Dedifferentiated amniotic fluid mesenchymal stem cell (primary cell): ENCODE measurements around the gene FEN1.

ENCODE experiments used
- DNase-seq: peaks from one replicate; pipeline ENCODE4 v3.0.0-alpha.2; 2016; ENCODE audit errors: extremely low spot score

FEN1 gene

DNA sequence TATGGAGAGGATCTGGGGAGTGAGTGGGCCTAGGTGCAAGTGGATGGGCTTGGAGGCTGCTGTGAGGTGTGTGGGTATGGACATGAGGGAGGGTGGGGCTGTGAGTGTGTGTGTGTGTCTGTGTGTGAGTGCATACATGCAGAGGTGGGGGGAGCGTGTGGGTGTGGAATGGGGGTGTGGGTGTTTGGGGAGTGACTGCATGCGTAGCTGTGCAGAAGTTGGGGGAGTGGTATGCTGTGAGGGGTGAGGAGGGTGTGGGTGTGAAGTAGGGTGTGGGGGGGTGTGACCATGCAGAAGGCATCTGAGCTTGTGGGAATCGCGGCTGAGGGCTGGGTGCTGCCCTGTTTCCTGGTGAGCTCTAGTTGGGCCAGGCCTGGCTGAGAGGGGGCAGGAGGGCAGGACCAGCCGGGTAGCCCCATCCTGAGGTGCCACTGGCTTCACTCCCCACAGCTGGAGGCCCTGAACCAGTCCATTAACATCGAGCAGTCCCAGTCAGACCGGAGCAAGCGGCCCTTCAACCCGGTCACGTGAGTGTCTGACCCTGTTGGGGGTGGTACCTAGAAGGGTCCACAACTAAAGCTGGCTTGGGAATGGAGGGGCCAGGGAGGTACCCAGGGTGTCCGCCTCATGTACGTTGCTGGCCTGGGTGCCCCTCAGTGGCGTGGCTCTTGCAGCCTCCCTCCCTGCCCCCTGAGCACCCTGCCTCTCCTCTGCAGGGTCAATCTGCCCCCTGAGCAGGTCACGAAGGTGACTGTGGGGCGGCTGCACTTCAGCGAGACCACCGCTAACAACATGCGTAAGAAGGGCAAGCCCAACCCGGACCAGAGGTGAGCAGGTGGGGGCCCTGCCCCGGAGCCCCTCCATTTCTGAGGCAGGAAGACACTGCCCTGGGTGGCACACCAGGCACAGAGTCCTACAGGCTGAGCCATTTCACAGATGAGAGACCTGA lies 16.8 kb upstream of the FEN1 start:
- DNase-seq: no peak

DNA sequence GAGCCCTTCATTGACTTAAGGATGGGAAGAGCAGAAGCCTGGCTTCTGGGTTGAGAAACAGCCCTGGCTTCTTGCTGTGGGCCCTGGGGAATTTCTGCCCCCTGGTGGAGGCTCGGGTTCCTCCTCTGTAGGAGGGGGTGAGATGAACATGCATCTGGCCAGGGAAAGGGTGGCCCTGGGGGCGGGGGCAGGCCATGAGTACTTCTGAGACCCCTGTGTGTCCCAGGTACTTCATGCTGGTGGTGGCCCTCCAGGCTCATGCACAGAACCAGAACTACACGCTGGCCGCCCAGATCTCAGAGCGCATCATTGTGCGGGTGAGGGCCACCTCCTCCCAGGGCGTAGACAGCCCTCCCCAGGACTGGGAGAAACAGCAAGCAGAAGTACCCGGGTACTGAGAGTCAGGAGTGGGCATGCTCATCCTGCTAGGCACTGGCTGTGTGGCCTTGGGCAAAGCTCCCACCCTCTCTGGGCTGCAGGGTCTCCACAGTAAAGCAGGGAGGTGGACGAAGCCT lies 16.1 kb upstream of the FEN1 start:
- no peak for DNase-seq

- DNase-seq: no peak
Measured at GRCh38 chr11:61777234-61778090, 15.2 kb upstream of the FEN1 start.

- no peak for DNase-seq
Measured at GRCh38 chr11:61778357-61778886, 14.3 kb upstream of the FEN1 start.

- DNase-seq: no peak
Measured at GRCh38 chr11:61778920-61779650, 13.6 kb upstream of the FEN1 start.

GRCh38 chr11:61779666-61780525 lies 12.8 kb upstream of the FEN1 start:
- DNase-seq: no peak

DNA sequence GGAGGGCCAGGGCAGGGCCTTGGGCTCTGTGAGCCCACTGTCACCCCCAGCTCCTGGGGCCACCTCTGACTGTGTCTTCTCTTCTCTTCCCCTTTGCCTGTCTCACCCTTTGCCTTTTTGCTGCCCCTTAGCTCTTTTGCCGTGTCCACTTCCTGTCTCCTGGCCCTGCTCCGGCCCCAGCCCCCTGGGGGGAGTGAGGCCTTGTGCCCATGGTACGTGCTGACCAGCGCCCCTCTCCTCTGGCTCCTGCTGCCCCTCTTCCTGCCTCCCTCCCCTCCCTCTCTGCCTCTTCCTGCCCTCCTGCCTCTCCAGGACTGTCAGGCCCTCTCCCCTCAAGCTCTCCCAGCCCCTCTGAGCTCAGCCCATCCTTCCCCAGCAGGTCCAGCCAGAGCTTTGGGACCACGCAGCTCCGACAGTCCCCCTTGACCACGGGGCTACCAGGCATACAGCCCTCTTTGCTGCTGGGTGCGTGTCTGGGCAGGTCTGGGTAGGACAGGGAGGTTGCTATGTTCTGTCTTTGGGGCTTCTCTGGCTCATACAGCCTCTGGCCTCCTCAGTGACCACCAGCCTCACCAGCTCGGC lies 12.0 kb upstream of the FEN1 start:
- DNase-seq: no peak

DNA sequence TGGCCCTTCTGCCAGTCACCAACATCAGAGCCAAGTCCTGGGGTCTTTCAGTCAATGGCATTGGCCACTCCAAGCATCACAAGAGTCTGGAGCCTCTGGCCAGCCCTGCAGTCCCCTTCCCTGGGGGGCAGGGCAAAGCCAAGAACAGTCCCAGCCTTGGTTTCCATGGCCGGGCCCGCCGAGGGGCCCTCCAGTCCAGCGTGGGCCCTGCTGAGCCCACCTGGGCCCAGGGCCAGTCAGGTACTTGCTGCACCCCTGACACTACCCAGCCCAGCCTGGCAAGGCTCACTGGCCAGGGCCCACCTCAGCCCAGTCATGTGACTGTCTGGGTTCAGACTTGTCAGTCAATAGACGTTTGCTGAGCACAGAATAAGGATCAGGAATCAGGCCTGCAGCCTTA lies 11.1 kb upstream of the FEN1 start:
- DNase-seq: no peak

- DNase-seq: no peak
Measured at GRCh38 chr11:61782299-61782698, 10.4 kb upstream of the FEN1 start.

DNA sequence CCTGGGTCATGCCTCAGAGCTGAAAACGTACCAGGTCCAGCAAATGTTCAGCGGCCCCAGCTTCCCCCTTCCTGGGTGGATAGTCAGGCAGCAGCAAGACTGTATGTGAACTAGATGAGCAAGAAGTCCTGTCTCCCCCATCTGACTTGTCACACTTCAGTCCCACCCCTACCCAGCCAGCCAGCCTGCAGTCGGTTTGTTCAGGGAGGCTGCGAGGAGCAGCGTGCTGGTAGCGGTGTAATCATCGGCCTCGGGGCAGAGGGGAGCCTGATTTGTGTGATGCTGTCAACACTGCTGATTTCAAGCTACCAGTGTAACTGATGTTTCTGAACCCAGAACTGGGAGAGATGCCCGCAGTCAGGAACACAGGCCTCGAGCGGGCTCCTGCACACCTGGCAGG lies 9.9 kb upstream of the FEN1 start:
- no peak for DNase-seq

DNA sequence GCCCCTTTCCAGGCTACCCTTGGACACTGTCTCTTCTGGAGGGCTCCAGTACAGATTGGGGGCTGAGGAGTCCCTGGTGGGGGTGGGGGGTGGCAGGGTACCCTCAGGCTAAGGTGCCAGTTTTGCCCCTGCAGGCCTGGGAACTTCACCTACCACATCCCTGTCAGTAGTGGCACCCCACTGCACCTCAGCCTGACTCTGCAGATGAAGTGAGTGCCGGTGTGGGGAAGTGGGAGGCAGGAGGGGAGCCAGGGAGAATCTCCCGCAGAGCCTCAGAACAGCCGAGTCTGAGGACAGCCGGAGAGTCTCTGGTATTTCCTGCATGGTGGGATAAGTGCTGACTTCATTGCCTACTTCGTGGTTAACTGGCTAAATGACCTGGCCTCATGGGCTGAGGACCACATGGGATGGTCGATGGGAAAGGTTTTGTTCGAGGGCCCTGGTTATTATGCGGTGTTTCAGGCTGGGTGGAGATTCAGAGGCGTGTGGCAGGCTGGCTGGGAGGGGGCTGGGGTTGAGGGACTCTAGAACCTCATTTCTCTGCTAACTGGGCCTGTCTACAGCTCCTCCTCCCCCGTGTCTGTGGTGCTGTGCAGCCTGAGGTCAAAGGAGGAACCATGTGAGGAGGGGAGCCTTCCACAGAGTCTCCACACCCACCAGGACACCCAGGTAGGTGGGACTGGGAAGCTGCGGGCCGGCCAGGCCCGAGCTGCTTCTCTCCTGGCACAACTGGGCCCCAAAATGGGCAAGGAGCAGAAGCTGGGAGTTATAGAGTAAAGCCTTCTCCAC lies 8.8 kb upstream of the FEN1 start:
- no peak for DNase-seq

- no peak for DNase-seq
Measured at GRCh38 chr11:61784506-61784805, 8.3 kb upstream of the FEN1 start.

DNA sequence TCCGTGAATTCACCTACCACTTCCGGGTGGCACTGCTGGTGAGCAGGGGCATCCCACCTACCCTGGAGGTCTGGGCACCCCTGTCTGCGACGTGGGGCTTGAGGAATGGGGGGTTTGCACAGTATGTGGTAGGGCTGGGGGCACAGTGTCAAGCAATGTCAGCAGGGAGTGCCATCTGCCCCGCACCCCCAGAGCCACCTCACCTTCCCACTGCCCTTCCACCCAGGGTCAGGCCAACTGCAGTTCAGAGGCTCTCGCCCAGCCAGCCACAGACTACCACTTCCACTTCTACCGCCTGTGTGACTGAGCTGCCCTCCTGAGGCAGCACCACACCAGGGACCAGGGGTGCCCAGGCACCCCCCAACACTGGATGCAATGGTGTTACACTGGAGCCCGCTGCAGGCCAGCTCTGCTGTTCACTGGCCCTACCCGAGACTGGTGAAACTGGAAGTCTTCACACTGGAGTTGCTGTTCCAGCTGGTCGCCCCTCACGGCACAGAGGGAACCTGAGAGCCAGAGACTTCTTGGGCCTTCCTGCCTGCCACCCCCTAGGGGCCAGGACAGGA lies 6.8 kb upstream of the FEN1 start:
- no peak for DNase-seq

DNA sequence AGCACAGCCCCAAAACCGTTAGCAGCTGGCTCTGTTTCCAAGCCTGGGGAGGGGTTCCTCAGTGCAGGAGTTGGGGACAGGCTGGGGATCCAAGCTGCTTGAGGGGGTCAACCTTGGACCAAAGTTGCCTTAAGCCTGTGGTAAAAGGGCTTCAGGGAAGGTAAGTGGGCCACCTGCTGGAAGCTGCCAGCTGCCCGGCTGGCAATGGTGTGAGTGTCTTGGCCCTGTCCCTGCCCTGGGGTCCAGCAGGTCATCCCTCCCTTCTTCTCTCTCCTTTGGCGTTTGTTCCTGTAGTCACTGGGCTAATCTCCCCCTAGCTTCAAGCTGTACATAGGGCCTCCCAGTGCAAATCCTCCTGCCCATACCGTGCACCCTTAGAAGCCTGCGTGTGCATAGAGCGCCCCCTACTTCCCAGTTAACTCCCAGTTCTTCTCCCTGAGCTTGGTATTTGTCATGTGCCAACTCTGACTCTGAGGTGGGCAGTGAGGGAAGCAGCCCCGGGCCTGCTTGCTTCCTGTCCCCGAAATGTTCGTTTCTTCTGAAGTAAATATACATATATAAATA lies 4.7 kb upstream of the FEN1 start:
- DNase-seq: no peak

- peak; percentile 91 for DNase-seq
Measured at GRCh38 chr11:61791737-61792309, 888 bp upstream of the FEN1 start.

- DNase-seq: no peak
Measured at GRCh38 chr11:61793083-61793828, 545 bp downstream of the FEN1 start.

- no peak for DNase-seq
Measured at GRCh38 chr11:61793829-61794204, 1.1 kb downstream of the FEN1 start.

DNA sequence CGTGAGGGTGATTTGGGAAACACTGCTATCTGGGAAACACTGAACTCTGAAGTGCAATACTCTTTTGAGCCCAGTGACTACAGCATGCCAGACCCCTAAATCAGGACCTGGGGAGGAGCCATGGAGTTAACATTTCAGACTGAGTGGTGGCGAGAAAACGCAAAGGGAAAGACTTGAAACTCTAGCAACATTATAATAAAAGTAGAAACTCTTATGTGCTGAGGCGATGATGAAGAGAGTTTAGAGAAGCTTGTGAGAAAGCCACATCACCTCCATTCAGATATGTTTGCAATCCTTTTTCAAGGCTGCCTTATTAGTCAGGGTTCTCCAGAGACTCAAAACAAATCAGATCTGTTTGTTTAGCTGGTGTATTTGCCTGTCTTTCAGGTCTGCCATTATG lies 1.9 kb downstream of the FEN1 start:
- no peak for DNase-seq
